Stimulated activated CD4-positive, alpha-beta T cell treated with anti-CD3 and anti-CD28 coated beads, TNF-alpha, amount 100 ng/mL, for 1 hour (primary cell): ENCODE data around the gene KIRREL3.

Experiments
- DNase-seq, 3 donors: peaks; one replicate each; pipeline ENCODE4 v3.0.0-alpha.2; 2020; ENCODE audit warnings: low read depth in 3 of 3, low spot score in 1 of 3

Gene KIRREL3

DNA sequence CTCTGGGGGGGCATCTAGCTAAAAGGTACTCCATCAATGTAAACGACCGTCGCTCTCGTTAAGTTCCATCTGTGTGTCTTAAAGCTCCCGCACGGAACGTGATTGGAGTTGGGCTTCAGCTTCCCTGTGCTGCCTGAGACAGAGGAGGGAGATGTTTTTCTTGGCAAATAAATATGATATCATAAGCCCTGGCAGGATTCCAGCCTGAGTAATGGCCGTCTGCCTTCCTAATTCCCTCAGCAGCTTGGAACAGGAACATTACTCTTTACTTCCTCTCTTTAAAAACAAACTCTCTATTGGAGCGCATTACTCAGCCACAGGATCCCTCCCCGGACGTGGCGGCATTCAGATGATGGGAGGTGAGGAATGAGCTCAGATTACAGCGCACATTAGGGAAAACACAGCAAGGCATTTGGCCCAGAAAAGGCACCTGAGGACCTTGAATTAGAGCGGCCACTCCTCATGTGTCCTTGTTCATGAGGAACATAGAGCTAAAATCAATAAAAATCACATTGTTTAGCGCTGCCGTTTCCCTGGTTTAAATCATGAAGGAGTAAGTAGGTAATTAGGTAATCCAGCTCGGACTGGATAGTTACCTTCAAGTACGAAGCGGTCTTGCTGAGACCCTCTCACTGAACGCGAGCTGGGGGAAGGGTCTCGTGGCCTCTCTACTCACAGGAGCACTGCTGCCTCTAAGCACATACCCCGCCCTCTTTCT lies 414.6 kb downstream of the KIRREL3 start:
- no peak for DNase-seq

DNA sequence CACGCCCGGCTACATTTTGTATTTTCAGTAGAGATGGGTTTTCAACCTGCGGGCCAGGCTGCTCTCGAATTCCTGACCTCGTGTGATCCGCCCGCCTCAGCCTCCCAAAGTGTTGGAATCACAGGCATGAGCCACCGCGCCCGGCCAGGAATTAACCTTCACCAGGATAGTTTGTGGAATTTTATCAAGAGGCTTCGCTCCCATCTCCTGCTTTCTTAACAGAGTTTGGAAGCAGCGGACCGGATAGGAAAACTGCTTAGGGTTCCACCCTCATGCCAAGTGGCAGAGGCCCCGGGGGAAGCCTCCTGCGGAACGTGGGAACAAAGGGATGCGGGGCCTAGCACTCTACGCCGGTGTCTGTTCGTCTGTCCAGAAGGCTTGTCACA lies 415.2 kb downstream of the KIRREL3 start:
- DNase-seq: no peak

DNA sequence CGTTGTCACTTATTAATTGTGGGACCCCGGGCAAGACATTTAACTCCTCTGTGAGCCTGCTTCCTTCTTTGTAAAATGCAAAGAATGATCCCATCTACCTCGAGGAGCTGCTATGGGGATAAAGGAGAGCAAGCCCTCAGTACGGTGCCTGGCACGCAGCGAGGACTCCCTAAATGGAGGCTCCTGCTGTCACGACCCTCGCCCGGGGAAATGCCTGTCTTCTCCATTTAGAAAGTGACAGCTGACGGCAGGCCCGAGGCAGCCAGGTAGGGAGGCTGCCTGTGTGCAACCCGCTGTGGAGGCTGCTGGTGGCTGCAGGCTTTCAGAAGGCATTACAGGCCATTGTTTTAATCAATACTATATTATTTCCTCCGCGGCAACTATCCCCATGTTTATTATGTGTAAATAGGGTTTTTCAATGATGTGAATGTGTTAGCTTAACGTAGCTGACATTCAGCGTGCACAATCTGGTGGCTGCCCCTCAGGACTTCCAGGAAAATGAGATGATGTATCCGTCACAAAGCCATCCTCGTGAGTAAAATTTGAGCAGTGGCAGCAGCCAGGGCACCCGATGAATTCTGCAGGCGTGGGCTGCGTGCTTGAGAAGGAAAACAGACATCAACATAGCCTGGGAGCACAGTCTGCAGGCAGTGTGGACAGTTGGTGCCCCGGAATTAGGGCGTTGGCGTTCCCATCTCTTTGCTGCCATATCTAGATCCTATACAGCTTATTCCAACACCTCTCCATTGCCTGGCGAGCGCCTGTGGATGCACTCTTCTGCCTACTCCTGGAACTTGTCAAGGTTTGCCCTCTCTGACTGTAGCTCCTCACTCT lies 416.8 kb downstream of the KIRREL3 start:
- DNase-seq: no peak

- no peak for DNase-seq
Observed at GRCh38 chr11:126583101-126583500, 417.5 kb downstream of the KIRREL3 start.

GRCh38 chr11:126581871-126582648 lies 418.5 kb downstream of the KIRREL3 start:
- DNase-seq: no peak

- no peak for DNase-seq
Observed at GRCh38 chr11:126578426-126578825, 422.1 kb downstream of the KIRREL3 start.

- no peak for DNase-seq
Observed at GRCh38 chr11:126578021-126578420, 422.5 kb downstream of the KIRREL3 start.

- DNase-seq: no peak
Observed at GRCh38 chr11:126575849-126576248, 424.7 kb downstream of the KIRREL3 start.

GRCh38 chr11:126573325-126573978 lies 427.1 kb downstream of the KIRREL3 start:
- no peak for DNase-seq

DNA sequence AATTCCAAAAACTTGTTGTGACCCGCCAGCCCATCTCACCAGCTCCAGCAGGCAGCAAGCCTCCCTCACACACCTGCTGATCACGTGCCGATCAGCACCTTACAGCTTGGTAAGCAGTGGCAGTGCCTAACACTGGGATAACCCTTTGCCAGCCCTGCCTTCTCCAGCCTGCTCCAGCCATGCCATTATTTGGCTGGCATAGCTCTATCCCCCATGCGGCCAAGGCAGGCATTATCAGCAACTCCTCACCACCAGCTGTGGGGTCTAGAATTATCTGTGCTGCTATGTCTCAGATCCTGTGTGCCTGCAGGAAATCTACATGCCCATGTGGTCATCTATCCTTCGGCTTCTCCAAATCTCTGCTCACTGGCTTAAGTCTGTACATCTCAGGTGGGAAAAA lies 430.1 kb downstream of the KIRREL3 start:
- no peak for DNase-seq

GRCh38 chr11:126567419-126567818 lies 433.2 kb downstream of the KIRREL3 start:
- DNase-seq: no peak

GRCh38 chr11:126564566-126564965 lies 436.0 kb downstream of the KIRREL3 start:
- DNase-seq: no peak

DNA sequence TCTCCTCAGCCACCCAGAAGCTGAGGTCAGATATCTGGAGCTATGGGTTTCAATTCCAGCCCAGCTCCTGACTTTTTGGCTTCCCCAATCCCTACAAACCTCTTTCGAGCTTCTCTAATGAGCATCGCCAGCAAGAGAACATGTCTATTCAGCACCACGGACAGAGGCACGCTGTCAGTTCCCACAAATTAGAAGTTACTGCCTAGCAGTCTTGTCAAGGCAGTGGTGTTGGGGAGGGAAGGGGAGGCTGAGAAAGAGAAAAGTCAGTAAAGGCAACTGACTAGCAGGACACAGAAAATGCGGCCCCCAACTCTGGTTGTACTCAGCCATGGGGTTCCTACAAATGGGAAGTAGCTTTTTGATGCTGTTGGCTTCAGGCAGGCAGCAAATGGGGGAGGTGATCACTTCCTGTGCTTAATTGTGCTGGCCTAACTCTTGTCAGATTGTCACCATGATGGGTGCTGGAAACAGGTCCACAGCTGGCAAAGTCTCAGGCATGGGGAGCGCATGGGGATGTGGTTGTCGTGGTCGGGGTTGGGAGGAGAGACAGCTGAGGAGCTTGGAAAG lies 439.2 kb downstream of the KIRREL3 start:
- DNase-seq: peak in 1 of 3 donors; percentile 2

DNA sequence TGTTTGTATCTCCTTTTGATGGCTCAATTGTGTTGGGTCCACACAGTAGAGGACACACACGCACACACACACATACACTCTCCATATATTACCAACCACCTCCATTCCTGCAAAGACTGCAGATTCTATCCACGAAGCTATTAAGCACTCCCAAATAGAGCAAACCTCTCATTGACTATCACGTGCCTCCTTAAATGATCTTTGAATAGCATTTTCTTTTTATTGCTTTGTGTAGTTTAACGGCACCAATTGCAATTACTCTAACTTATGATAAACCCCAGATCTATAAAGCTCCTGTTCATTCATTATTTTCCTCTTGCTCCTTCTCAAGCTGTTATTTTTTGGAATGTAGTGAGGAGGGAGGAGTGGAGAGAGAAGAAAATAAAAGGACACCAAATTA lies 440.3 kb downstream of the KIRREL3 start:
- DNase-seq: no peak

DNA sequence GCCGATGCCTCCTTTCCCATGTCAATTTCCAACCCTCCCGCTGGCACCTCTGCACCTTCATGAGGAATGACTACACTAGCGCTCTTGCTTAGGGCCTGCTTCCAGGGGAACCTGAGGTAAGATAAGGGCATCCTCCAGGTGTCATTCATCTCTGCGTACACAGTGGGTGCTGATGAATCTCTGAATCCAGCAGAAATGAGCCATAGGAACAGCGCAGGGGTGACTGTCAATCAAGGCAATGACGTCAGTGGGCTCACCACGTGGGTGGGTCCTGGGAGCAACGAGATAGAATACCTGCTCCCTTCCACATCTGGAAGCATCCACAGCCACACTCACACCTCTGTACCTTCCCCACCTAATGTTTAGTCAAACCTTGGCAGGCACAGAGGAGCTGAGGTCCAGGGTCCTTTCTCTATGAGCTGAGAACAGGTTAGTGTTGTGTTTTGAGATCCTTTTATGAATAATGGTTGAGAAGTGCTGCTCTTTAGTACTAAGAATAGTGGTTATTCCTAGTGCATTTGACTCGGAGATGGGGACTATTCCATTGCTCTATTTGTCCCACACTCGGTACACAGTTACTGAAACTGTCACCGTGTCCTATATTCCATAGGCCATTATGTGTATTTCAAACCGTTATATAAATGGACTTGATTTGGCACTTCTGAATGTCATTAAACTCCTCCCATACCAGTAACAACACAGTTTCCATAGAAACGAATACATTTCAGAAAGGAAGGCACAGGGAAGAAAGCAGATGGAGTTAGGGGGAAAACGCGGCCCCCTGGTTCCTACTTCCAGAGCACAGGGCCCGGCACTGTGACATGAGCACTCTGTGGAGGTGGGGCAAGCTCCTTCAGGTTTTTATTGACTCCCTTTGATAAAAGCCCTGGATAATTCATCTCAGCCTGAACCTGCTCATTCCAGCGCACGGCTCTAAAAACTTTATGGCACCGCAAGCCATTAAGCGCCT lies 451.7 kb downstream of the KIRREL3 start:
- DNase-seq: no peak

DNA sequence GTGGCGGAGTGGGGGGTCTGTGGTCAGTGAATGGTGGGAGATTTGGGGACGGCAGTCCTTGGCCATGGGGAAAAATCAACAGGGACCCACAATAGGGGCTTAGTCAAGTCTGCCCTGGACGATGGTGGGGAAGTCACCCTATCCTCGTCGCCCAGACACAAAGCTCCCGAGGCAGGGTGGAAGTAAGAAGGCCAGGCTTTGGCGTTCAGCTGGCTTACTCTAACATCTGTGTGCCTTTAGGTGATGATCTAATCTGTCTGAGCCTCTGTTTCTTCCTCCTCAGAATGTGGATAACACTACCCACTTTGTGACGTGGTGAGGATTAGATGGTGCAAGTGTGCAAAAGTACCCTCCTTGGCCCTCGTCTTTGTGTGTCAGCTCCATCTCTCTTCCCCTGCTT lies 452.9 kb downstream of the KIRREL3 start:
- no peak for DNase-seq

GRCh38 chr11:126547161-126547560 lies 453.4 kb downstream of the KIRREL3 start:
- no peak for DNase-seq

GRCh38 chr11:126546694-126547093 lies 453.9 kb downstream of the KIRREL3 start:
- DNase-seq: no peak

- DNase-seq: no peak
Observed at GRCh38 chr11:126546191-126546590, 454.4 kb downstream of the KIRREL3 start.

GRCh38 chr11:126545057-126545555 lies 455.5 kb downstream of the KIRREL3 start:
- no peak for DNase-seq
